Posterior vena cava (tissue), 2 donors: ENCODE data around the gene DNAH14. TPM values are rescaled to one million over a fixed set of nuclear protein-coding genes. Genes with fewer than 3 reads are reported as not detected.
"Not testable (repeated sequence)": the region's sequence is repeated elsewhere in the genome, so short reads cannot be mapped to it uniquely, and the experiment has no call there.

Source experiments
- DNase-seq: peaks from one replicate; pipeline ENCODE4 v3.0.0-alpha.2; 2020; ENCODE audit warnings: low spot score
- intact Hi-C, 2 donors: fragments of 100-400 bp; cut with DNase I; formaldehyde crosslinking; loops; one replicate each; pipeline versions ENCODE4 v1.14.1 to v1.14.2; 2022 to 2023
- total RNA-seq, 2 donors: library from RNA; stranded (reverse); fragmentation: NEBNext Ultra II Directional; extraction: Animal tissue kit (Norgen Biotek cat#: 25700); gene quantifications; one replicate each; pipeline ENCODE4 v1.2.1, GENCODE V29; 2021
- donor health status: DM: yes; HTN: yes; CAD: no.
- donor health status: DM: yes; HTN: yes; CAD: no.

Gene DNAH14
- total RNA-seq, 2 donors from 2014 or later: 3.1 to 4.0 TPM

DNA sequence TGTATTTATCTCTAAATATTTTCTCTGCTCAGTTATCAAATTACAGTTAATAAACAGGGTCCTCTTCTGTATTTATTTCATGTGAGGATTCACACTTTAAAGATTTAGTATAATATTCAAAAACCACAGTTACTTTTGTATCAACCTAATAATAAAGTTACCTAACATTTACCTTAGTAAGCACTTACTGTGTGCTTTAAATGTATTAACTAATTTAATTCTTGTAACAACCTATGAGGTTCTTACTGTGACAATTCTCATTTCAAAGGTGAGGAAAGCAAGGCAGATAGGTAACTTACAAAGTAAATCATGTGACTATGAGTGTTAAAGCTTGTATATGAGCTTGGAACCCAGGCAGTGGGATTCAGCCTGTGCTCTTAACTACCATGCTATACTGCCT is 30.2 kb downstream of the DNAH14 start:
- no peak for DNase-seq
- intact Hi-C loops: no loop called here

GRCh38 chr1:224980181-224980580 is 50.7 kb downstream of the DNAH14 start:
- no peak for DNase-seq
- intact Hi-C loops: no loop called here

- intact Hi-C loops, DNase-seq: not testable (repeated sequence)
Observed at GRCh38 chr1:224981922-224982354, 52.5 kb downstream of the DNAH14 start.

DNA sequence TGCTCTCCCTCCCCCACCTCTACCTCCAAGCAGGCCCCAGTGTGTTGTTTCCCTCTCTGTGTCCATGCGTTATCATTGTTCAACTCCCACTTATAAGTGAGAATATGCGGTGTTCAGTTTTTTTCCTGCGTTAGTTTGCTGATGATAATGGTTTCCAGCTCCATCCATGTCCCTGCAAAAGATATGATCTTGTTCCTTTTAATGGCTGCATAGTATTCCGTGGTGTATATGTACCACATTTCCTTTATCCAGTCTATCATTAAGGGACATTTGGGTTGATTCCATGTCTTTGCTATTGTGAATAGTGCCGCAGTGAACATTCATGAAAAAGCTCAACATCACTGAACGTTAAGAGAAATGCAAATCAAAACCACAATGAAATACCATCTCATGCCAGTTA is 58.6 kb downstream of the DNAH14 start:
- DNase-seq: no peak
- intact Hi-C loops: no loop called here

GRCh38 chr1:224989615-224990014 is 60.1 kb downstream of the DNAH14 start:
- no peak for DNase-seq
- intact Hi-C loops: no loop called here

- intact Hi-C loops, DNase-seq: not testable (repeated sequence)
Observed at GRCh38 chr1:224991550-224991949, 62.1 kb downstream of the DNAH14 start.

GRCh38 chr1:224995602-224996001 is 66.1 kb downstream of the DNAH14 start:
- intact Hi-C loops: no loop called here
- DNase-seq: no peak

GRCh38 chr1:224996266-224996665 is 66.8 kb downstream of the DNAH14 start:
- intact Hi-C loops: no loop called here
- no peak for DNase-seq

GRCh38 chr1:224998185-224998584 is 68.7 kb downstream of the DNAH14 start:
- intact Hi-C loops: no loop called here
- no peak for DNase-seq

DNA sequence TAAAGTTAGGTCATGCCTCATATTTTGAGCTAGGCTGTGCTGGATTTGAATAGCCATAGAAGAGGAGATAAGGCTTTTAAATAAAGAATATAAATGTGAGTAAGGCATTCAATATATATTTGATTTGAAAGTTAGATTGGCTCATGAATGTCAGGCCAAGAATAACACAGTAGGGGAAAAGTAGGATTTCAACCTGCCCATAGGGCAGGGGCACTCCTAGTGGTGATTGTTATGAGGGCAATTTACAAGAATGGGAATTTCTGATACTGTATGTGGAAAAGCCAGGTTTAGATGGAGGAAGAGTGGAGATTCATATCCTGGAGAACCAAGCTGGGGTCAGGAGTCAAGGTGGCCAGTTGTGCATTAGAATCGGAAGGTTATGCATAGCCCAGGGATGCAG is 74.9 kb downstream of the DNAH14 start:
- DNase-seq: no peak
- intact Hi-C loops: no loop called here

- intact Hi-C loops, DNase-seq: not testable (repeated sequence)
Observed at GRCh38 chr1:225006352-225006751, 76.9 kb downstream of the DNAH14 start.

DNA sequence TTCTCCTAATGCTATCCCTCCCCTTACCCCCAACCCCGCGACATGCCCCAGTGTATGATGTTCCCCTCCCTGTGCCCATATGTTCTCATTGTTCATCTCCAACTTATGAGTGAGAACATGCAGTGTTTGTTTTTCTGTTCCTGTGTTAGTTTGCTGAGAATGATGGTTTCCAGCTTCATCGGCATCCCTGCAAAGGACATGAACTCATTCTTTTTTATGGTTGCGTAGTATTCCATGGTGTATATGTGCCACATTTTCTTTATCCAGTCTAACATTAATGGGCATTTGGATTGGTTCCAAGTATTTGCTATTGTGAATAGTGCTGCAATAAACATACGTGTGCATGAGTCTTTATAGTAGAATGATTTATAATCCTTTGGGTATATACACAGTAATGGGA is 78.6 kb downstream of the DNAH14 start:
- intact Hi-C loops, DNase-seq: not testable (repeated sequence)

GRCh38 chr1:225021037-225021436 is 91.6 kb downstream of the DNAH14 start:
- intact Hi-C loops: no loop called here
- DNase-seq: no peak

GRCh38 chr1:225026701-225027100 is 97.2 kb downstream of the DNAH14 start:
- intact Hi-C loops: no loop called here
- no peak for DNase-seq

GRCh38 chr1:225036441-225036840 is 107.0 kb downstream of the DNAH14 start:
- intact Hi-C loops, DNase-seq: not testable (repeated sequence)

DNA sequence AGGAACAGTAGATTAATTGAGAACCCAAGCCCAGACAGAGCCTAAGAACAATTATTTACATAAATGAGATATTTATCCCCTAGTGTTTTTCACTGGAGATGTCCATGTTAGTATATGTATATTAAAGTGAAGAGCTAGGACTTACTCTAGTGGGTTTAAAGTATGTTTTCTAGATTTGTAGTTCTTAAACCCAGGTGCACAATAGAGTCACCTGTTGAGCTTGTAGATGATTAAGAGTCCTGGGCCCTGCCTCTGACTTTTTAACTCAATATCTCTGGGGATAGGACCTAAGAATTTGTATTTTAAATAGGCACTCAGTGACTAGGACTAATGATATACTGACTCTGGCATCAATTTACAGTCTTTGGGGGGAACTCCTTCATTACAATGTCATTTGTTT is 112.8 kb downstream of the DNAH14 start:
- intact Hi-C loops: no loop called here
- no peak for DNase-seq

DNA sequence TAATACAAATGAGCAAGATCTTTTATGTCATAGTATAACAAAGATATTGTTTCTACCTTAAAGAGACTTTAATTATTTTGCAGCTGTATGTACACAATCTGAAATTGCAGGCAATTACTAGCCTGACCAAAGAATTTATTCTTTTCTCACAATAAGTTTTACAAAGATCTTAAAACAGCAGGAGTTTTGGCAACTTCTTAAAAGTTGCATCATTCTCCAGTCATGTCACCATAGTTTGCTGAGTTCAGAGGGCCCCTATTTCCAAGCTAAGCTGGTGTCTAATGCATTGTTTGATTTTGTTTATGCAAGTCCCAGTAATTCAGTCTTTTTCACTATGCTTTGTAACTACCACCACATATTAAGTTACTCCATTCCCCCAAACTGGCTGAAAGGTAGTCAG is 114.8 kb downstream of the DNAH14 start:
- intact Hi-C loops: no loop called here

GRCh38 chr1:225049594-225049993 is 120.1 kb downstream of the DNAH14 start:
- DNase-seq: no peak
- intact Hi-C loops: no loop called here

More for the DNA sequence above, 114.8 kb downstream of the DNAH14 start:
- DNase-seq: no peak

DNA sequence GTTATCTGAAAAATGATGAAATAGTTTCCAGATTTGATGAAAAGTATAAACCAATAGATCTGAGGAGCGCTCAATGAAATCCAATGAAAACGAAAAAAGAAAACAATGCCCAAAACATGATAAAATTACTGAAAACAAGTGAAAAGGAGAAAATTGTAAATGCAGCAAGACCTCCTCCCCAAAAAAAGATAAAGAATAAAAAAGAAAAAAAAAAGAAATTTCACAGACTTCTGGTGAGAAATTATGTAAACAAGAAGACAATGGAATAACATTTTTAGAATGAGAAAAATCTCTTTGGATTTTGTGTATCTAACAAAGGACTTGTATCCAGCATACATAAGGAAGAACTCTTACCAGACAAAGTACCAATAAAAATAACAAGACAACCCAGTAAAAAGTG is 134.2 kb downstream of the DNAH14 start:
- intact Hi-C loops: no loop called here
- DNase-seq: no peak

GRCh38 chr1:225070972-225071371 is 141.5 kb downstream of the DNAH14 start:
- no peak for DNase-seq
- intact Hi-C loops: no loop called here

GRCh38 chr1:225097175-225097574 is 167.7 kb downstream of the DNAH14 start:
- intact Hi-C loops: no loop called here
- no peak for DNase-seq

DNA sequence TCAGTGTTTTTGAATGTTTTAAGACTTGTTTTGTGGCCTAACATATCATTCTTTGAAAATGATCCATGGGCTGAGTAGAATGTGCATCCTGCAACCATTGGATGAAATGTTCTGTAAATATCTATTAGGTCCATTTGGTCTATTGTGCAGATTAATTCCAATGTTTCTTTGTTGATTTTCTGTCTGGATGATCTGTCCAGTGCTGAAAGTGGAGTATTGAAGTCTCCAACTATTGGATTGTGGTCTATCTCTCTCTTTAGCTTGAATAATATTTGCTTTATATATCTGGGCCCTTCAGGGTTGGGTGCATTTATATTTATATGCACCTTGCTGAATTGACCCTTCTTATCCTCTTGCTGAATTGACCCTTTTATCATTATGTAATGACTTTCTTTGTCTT is 181.5 kb downstream of the DNAH14 start:
- intact Hi-C loops: no loop called here
- DNase-seq: no peak
